Measurements from ENCODE around the gene MLLT3. TPM values are rescaled to one million over a fixed set of nuclear protein-coding genes. Genes with fewer than 3 reads are reported as not detected.

The MLLT3 gene
- total RNA-seq, 1 donor from 2014 or later: 13.3 TPM

GRCh38 chr9:20532584-20532983, 89.7 kb downstream of the MLLT3 start:
- intact Hi-C loops (cut with DNase I): no loop called here
- no peak for DNase-seq (ENCODE audit: low spot score)

- no peak for DNase-seq (ENCODE audit: low spot score)
- intact Hi-C loops (cut with DNase I): no loop called here
These were observed 92.5 kb downstream of the MLLT3 start for GRCh38 chr9:20529837-20530236.

GRCh38 chr9:20528253-20528652, 94.0 kb downstream of the MLLT3 start:
- intact Hi-C loops (cut with DNase I): no loop called here

GRCh38 chr9:20526500-20527319, 95.6 kb downstream of the MLLT3 start:
- DNase-seq (ENCODE audit: low spot score): no peak
- intact Hi-C loops (cut with DNase I): no loop called here

More at GRCh38 chr9:20528253-20528652, 94.0 kb downstream of the MLLT3 start:
- no peak for DNase-seq (ENCODE audit: low spot score)

GRCh38 chr9:20524776-20525175, 97.5 kb downstream of the MLLT3 start:
- intact Hi-C loops (cut with DNase I): no loop called here
- DNase-seq (ENCODE audit: low spot score): no peak

GRCh38 chr9:20518737-20519136, 103.6 kb downstream of the MLLT3 start:
- no peak for DNase-seq (ENCODE audit: low spot score)
- intact Hi-C loops (cut with DNase I): no loop called here

GRCh38 chr9:20513126-20513913, 109.0 kb downstream of the MLLT3 start:
- intact Hi-C loops (cut with DNase I): no loop called here
- no peak for DNase-seq (ENCODE audit: low spot score)

GRCh38 chr9:20512636-20513035, 109.7 kb downstream of the MLLT3 start:
- intact Hi-C loops (cut with DNase I): no loop called here
- DNase-seq (ENCODE audit: low spot score): no peak

- intact Hi-C loops (cut with DNase I): no loop called here
- no peak for DNase-seq (ENCODE audit: low spot score)
These were observed 110.2 kb downstream of the MLLT3 start for GRCh38 chr9:20512106-20512505.

GRCh38 chr9:20511686-20512085, 110.6 kb downstream of the MLLT3 start:
- no peak for DNase-seq (ENCODE audit: low spot score)
- intact Hi-C loops (cut with DNase I): no loop called here

- intact Hi-C loops (cut with DNase I): no loop called here
- no peak for DNase-seq (ENCODE audit: low spot score)
These were observed 112.8 kb downstream of the MLLT3 start for GRCh38 chr9:20509466-20509865.

GRCh38 chr9:20508242-20508641, 114.1 kb downstream of the MLLT3 start:
- intact Hi-C loops (cut with DNase I): no loop called here
- no peak for DNase-seq (ENCODE audit: low spot score)

- intact Hi-C loops (cut with DNase I): no loop called here
- no peak for DNase-seq (ENCODE audit: low spot score)
These were observed 114.9 kb downstream of the MLLT3 start for GRCh38 chr9:20507431-20507830.

GRCh38 chr9:20506099-20506900, 116.0 kb downstream of the MLLT3 start:
- intact Hi-C loops (cut with DNase I): no loop called here
- DNase-seq (ENCODE audit: low spot score): no peak

GRCh38 chr9:20505574-20505973, 116.7 kb downstream of the MLLT3 start:
- intact Hi-C loops (cut with DNase I): no loop called here
- no peak for DNase-seq (ENCODE audit: low spot score)

- DNase-seq (ENCODE audit: low spot score): no peak
These were observed 117.4 kb downstream of the MLLT3 start for GRCh38 chr9:20504930-20505329.

GRCh38 chr9:20500101-20500500, 122.2 kb downstream of the MLLT3 start:
- no peak for DNase-seq (ENCODE audit: low spot score)
- intact Hi-C loops (cut with DNase I): no loop called here

More at GRCh38 chr9:20504930-20505329, 117.4 kb downstream of the MLLT3 start:
- intact Hi-C loops (cut with DNase I): no loop called here

- no peak for DNase-seq (ENCODE audit: low spot score)
- intact Hi-C loops (cut with DNase I): no loop called here
These were observed 123.3 kb downstream of the MLLT3 start for GRCh38 chr9:20499013-20499412.

- intact Hi-C loops (cut with DNase I): no loop called here
- DNase-seq (ENCODE audit: low spot score): no peak
These were observed 126.0 kb downstream of the MLLT3 start for GRCh38 chr9:20496328-20496727.

GRCh38 chr9:20495098-20495497, 127.2 kb downstream of the MLLT3 start:
- no peak for DNase-seq (ENCODE audit: low spot score)
- intact Hi-C loops (cut with DNase I): no loop called here
